ENCODE data around the gene MAN1A1. TPM values are rescaled to one million over a fixed set of nuclear protein-coding genes. Genes with fewer than 3 reads are reported as not detected.

MAN1A1 gene
- total RNA-seq, 1 donor from 2014 or later, result 75.5 TPM

DNA sequence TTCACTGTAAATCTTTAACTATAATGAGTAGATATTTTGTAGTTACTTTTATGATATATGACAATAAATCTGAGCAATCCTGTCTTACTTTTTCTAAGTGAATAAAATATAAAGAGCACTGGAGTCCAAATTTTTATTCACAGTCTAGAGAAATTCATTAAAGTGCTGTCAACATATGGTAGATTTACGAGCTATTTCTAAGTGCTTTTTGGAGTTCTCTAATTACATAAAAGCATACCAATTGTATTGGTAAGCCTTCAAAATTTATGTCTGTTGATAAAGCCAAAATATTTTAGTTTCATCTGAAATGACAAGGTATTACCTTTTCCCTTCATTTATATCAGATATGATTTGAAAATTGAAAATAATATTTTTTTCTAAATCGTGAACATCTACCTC lies 75.4 kb downstream of the MAN1A1 start:
- Histone ChIP-seq H3K4me3 (no peak overlapping the region), H3K27me3 (no peaks in the 10 kb centered on the region), H3K27ac (no peak overlapping the region), H3K9me3 (peaks cover 0 to 9% of the 10 kb centered on the region in 2 donors), H3K4me1 (no peaks in the 10 kb centered on the region), H3K36me3 (no peaks in the 10 kb centered on the region)
- TF ChIP-seq, protein P1, sequence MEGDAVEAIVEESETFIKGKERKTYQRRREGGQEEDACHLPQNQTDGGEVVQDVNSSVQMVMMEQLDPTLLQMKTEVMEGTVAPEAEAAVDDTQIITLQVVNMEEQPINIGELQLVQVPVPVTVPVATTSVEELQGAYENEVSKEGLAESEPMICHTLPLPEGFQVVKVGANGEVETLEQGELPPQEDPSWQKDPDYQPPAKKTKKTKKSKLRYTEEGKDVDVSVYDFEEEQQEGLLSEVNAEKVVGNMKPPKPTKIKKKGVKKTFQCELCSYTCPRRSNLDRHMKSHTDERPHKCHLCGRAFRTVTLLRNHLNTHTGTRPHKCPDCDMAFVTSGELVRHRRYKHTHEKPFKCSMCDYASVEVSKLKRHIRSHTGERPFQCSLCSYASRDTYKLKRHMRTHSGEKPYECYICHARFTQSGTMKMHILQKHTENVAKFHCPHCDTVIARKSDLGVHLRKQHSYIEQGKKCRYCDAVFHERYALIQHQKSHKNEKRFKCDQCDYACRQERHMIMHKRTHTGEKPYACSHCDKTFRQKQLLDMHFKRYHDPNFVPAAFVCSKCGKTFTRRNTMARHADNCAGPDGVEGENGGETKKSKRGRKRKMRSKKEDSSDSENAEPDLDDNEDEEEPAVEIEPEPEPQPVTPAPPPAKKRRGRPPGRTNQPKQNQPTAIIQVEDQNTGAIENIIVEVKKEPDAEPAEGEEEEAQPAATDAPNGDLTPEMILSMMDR (IDR thresholded peaks at IDR 0.05), result no peak
- DNase-seq (ENCODE audit: low spot score in 2 of 2), result no peak
- intact Hi-C loops (cut with DNase I), result no loop called here

DNA sequence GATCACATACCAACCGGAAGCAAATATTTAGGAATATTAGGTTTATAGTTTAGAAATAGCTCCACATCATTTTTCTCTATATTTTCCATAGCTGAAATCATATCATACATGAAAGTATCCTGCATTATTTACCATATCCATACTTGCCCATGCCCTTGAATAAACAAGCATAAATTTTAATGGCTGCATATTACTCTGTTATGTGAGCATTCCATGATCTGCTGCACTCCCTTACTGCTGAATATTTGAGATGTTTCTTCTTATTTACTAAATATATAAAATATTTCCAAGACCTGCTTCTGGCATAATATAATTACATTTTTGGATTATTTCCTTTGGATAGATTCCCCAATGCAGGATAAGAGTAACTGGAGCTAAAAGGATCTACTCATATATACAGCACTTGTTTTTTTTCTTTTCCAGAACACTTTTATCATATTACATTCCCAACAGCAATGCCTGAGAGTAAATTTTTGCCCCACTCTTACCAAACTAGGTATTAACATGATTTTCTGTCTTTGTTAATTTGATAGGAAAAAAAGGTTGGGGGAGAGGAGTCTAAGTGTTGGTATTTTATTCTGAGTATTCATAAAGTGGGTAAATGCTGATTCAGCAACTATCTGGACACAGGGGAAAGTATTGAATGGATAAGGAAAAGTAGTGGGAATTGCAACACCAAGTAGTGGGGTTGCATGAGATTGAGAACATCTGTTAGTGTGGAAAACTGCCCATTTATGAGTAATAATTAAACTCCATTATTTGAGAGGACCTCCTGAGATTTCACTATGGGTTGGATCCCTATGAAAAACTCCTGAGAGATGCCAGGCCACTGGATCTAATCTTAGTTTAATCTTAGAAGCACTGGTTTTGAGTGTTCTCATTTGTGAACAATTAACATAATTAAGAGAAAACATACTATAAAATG lies 76.0 kb downstream of the MAN1A1 start:
- H3K36me3 ChIP-seq, result no peaks in the 10 kb centered on the region
- no peaks in the 10 kb centered on the region for H3K4me1 ChIP-seq
- H3K4me3 ChIP-seq, result no peak overlapping the region
- peaks cover 0 to 9% of the 10 kb centered on the region in 2 donors for H3K9me3 ChIP-seq
- TF ChIP-seq, protein P1 (IDR thresholded peaks at IDR 0.05), result no peak
- no peaks in the 10 kb centered on the region for H3K27me3 ChIP-seq
- intact Hi-C loops (cut with DNase I), result no loop called here
- no peak overlapping the region for H3K27ac ChIP-seq
- DNase-seq (ENCODE audit: low spot score in 2 of 2), result no peak

DNA sequence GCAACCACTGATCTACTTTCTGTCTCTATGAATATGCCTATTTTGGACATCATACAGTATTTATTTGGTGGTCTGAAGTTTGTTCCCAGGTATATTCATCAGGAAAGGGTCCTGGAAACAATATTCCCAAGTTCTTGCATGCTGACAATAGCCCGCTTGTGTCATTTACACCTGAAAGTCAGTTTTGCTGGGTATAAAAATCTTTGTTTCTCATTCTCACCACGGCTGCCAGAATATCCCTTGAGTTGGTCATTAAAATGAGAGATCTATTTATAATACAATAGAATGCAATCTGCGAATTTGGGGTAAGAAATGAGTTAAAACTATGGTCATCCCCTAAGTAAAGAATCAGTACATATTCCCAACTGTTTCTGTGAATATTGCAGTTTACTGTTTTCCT lies 79.0 kb downstream of the MAN1A1 start:
- Histone ChIP-seq H3K4me1 (no peaks in the 10 kb centered on the region), H3K9me3 (peaks cover 0 to 9% of the 10 kb centered on the region in 2 donors), H3K27ac (no peak overlapping the region), H3K36me3 (no peaks in the 10 kb centered on the region), H3K27me3 (no peaks in the 10 kb centered on the region), H3K4me3 (no peak overlapping the region)
- no peak for DNase-seq (ENCODE audit: low spot score in 2 of 2)
- intact Hi-C loops (cut with DNase I), result no loop called here
- TF ChIP-seq, protein P1 (IDR thresholded peaks at IDR 0.05), result no peak

DNA sequence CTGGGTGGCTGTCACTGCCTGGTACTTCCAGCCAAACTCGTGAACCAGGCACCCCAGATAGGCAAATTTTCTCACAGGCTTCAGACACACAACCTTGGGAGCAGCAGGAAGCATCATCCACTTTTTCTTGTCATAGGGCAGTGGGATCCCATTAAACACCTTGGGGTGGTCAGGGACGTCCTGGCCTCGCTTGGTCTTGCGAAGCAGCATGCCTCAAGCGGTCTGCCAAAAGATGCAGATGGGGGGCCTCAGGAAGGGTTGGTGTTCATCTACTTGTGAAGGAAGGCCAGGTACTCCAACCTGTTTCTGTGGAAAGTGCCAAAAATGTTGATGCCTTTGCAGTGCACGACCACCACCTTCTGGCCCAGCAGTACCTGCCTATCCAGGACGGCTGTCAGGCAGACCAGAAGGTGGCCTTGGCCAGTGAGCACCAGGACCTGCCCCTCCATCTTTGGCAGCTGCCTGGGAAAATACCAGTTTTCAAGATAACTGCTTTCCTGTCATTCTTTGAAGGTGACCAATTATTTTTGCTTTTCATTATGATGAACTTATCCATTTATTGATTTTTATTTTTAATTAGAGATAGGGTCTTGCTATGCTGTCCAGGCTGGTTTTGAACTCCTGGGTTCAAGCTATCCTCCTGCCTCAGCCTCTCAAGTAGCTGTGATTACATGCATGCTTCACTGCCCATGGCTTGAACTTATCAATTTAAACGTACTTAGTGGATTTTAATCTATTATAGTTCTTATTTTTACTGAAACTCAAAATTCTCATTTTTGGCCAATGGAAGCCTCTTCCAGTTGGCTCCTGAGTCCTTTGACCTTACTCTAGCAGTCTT lies 80.1 kb downstream of the MAN1A1 start:
- TF ChIP-seq, protein P1 (IDR thresholded peaks at IDR 0.05), result no peak
- intact Hi-C loops (cut with DNase I), result no loop called here
- peaks cover 0 to 9% of the 10 kb centered on the region in 2 donors for H3K9me3 ChIP-seq
- DNase-seq (ENCODE audit: low spot score in 2 of 2), result no peak
- H3K27ac ChIP-seq, result no peak overlapping the region
- H3K27me3 ChIP-seq, result no peaks in the 10 kb centered on the region
- no peak overlapping the region for H3K4me3 ChIP-seq
- H3K36me3 ChIP-seq, result no peaks in the 10 kb centered on the region
- H3K4me1 ChIP-seq, result no peaks in the 10 kb centered on the region

DNA sequence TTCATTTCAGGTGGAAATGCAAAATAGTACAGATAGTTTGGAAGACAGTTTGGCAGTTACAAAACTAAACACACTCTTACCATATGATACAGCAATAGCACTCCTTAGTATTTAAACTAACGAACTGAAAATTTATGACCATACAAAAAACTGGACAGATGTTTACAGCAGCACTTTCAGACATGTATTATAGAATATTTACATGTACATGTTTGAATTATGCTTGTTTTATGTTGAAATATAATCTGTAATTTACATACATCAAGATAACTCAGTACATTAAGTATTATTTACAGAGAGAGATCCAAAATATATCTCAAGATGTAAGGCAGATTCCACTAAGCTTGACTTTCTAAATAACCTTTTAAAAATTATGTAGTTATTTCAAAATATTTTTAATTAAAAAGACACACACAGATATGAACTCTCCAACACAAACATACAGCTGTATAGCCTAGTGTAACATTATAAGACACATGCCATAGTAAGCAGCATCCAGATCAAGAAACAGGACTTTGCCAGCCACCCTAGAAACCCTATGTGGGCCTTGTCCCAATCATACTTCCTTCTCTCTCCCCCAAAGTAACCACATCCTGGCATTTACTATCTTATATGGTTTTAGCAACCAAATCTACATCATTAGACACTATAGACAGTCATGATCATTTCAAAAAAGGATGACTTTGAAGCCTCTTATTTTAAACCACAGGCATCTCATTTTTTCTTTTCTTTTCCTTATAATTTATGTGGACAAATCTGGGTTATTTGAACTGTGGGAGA lies 82.2 kb downstream of the MAN1A1 start:
- intact Hi-C loops (cut with DNase I), result no loop called here
- H3K4me1 ChIP-seq, result no peaks in the 10 kb centered on the region
- TF ChIP-seq, protein P1 (IDR thresholded peaks at IDR 0.05), result no peak
- H3K36me3 ChIP-seq, result no peaks in the 10 kb centered on the region
- H3K27me3 ChIP-seq, result no peaks in the 10 kb centered on the region
- H3K9me3 ChIP-seq, result peaks cover 0 to 9% of the 10 kb centered on the region in 2 donors
- DNase-seq (ENCODE audit: low spot score in 2 of 2), result no peak
- H3K4me3 ChIP-seq, result no peak overlapping the region
- H3K27ac ChIP-seq, result no peak overlapping the region
